Breast epithelium (tissue), 3 donors: ENCODE measurements around the gene TOMM20L.

ENCODE experiments used
- CTCF ChIP-seq, 3 donors: fragments of 450-650 bp; IDR thresholded peaks; one replicate each; pipeline ENCODE4 v1.5.1; 2016 to 2017; ENCODE audit warnings: antibody characterized with exemption in 3 of 3, mild to moderate bottlenecking in 3 of 3, moderate library complexity in 3 of 3
- POLR2AphosphoS5 ChIP-seq, 3 donors: sonication (generic); formaldehyde crosslinking; IDR thresholded peaks; one replicate each; pipeline ENCODE4 v1.6.1; 2017; ENCODE audit warnings: antibody characterized with exemption in 3 of 3

GRCh38 chr14:58427281-58428117 is 31.8 kb downstream of the TOMM20L start, which contains the start of the genes KIAA0586 and TIMM9:
- TF ChIP-seq CTCF (IDR thresholded peaks at IDR 0.05) (no peak), POLR2AphosphoS5 (IDR thresholded peaks at IDR 0.05) (peak; percentile 71 to 82 (median 80))
